Measurements from ENCODE around the gene PAQR6.

The PAQR6 gene

DNA sequence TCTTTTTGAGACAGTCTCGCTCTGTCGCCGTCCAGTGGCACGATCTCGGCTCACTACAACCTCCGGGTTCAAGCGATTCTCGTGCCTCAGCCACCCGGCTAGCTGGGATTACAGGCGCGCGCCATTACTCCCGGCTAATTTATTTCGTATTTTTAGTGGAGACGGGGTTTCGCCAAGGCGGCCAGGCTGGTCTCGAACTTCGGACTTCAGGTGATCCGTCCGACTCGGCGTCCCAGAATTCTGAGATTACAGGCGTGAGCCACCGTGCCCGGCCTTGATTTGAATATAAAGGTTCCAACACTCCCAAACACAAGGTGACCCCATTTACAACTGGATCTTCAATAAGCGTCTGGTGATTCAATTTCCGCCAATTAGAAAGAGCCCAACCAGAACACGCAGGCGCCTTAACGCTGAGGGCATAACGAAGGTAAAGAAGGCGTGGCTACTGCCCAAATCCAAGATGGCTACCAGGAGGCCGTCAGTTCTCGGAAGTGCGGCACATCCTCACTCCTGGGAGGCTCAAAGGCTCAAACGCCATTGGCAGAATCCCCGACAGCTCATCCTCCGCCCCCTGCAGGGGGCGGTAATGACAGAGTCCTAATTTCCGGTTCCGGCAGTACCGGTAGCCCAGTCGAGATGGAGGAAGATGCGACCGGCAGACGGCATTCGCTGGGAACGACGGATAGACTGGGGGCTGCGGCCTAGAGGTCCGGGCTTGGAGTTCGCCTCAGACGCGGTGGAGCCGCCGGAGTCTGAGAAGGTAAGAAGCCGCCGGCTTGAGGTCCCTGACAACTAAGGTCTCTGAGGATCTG, 54.2 kb downstream of the PAQR6 start, which contains the start of gene SLC25A44:
TSS of gene SLC25A44 (plus strand) at position 617 of the 812 bp plus-strand sequence. CDS start 5,744 bp downstream, outside the sequence.
- DNase-seq (ENCODE audit: low read depth in 2 of 2), result peak; percentile 91 to 92
